COLO668 (cell line): ENCODE data around the gene MSRB3.

ENCODE experiments used
- DNase-seq: peaks from one replicate; lab custom pipeline; 2025; ENCODE audit not compliant: unreplicated experiment; lab: John Stamatoyannopoulos, UW

The MSRB3 gene

GRCh38 chr12:65493913-65494245 is 215.4 kb downstream of the MSRB3 start:
- DNase-seq, result no peak

DNA sequence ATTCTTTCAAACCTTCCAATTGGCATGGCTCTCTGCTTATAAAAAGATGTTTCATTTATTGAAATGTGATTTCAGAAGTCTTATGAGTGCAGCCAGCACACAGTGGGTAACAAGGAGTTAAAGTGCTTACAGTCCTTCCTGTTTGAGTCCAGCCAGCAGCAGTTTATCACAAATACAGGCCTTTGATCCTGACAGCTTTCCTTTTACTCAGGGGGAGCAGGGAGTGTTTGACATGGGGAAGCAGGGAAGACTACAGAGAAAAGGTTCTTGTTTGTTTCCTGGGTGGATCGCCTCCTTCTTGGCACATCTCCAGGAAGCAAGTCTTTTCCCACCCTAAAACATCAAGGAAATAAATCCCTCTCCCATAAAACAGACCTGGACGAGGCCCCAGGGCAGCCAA is 216.1 kb downstream of the MSRB3 start:
- no peak for DNase-seq

- DNase-seq, result no peak
Measured at GRCh38 chr12:65495233-65495632, 216.8 kb downstream of the MSRB3 start.

DNA sequence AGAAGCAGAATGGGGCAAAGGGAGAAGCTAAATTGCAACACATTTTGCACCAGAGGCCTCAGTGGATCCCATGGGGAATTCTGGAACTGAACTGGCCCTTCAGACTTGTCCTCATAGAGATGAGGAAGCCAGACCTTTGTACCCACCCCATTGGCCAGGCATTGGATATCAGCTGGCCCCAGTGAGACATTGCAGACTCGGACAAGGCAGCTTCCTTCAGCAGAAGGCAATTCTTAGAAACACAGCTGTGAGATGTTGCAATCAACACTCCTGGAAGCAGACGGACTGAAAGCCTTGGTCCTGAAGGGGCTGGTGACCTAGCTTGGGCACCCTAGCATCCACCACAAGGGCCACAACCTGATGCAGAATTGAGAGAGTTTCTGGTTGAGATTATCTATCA is 218.1 kb downstream of the MSRB3 start:
- no peak for DNase-seq

- DNase-seq, result no peak
Measured at GRCh38 chr12:65497660-65498059, 219.2 kb downstream of the MSRB3 start.

- no peak for DNase-seq
Measured at GRCh38 chr12:65499167-65499566, 220.7 kb downstream of the MSRB3 start.

- DNase-seq, result no peak
Measured at GRCh38 chr12:65500091-65500900, 221.8 kb downstream of the MSRB3 start.

- no peak for DNase-seq
Measured at GRCh38 chr12:65501093-65501621, 222.7 kb downstream of the MSRB3 start.

- DNase-seq, result no peak
Measured at GRCh38 chr12:65501935-65502334, 223.5 kb downstream of the MSRB3 start.

DNA sequence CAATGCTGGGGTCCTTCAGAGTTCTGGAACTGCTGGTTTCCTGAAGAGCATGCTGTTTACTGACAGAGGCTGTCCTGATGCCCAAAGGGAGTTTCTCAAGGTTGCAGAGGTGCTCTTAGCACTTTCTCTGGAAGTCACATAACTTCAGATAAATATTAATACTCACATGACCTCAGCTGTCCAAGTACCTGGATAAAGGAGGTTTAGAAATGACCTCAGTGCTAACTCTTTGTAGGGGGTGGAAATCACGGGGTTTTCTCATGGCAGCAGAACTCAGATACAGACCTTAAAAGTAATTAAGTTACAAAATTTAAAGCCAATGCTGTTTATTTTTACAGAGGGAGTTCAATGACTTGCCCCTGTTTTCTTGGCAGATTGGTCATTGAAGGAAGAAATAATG is 225.9 kb downstream of the MSRB3 start:
- DNase-seq, result no peak

GRCh38 chr12:65505386-65506121 is 227.1 kb downstream of the MSRB3 start:
- no peak for DNase-seq

GRCh38 chr12:65508276-65509035 is 230.0 kb downstream of the MSRB3 start:
- DNase-seq, result no peak

- no peak for DNase-seq
Measured at GRCh38 chr12:65510007-65510406, 231.5 kb downstream of the MSRB3 start.

- DNase-seq, result no peak
Measured at GRCh38 chr12:65510584-65511050, 232.1 kb downstream of the MSRB3 start.

- DNase-seq, result no peak
Measured at GRCh38 chr12:65511134-65511834, 232.8 kb downstream of the MSRB3 start.

DNA sequence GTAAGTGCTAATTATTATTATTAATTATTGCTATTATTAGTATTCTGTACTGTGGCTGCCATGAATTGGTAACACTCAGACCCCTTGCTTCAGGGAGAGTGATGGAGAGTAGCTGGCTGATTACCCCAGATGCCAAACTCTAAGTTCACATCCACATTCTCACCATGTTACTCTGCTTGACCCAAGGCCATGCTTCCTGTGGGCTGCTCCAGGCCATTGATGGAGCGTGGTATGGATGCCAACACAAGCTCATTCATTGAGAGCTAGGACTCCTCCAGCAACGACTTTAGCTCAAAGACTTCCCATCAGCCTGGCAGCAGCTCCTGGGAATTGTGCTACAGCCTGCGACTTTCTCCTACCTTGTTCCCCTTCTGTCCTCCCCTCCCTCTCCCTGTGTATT is 233.4 kb downstream of the MSRB3 start:
- no peak for DNase-seq
